Fibroblast of peridontal ligament (primary cell): ENCODE data around the gene CIB2.

Experiments used
- DNase-seq: peaks from one replicate; pipeline ENCODE4 v3.0.0-alpha.2; 2010; ENCODE audit errors: extremely low read depth

Gene CIB2

DNA sequence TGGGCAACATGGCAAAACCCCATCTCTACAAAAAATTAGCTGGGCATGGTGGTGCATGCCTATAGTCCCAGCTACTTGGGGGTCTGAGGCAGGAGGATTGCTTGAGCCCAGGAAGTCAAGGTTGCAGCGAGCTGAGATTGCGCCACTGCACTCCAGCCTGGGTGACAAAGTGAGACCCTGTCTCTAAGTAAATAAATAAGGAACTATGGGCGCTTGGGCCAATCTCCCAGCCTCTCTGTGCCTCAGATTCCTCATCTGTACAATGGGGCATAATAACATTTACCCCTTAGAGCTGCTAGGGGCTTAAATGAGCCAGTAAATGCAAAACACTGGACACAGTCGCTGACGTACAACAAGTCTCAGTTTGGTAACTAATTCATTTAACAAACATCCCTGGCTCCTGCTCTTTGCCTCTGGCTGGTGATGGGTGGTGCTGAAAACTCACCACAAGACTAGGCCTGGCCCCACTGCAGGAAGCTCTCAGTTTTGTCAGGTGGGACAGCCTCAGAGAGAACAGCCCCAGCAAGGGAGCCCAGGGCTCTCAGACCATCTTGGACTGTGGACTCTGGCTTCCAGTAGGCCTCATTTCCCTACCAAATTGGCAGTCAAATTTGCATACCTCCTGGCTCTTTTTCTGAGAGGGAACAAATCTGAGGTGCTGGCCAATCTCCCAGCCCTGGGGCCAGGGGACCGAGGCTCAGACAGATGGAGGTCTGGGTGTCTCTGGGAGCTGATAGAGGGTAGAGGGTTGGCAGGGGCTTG is 47.4 kb downstream of the CIB2 start:
- no peak for DNase-seq

DNA sequence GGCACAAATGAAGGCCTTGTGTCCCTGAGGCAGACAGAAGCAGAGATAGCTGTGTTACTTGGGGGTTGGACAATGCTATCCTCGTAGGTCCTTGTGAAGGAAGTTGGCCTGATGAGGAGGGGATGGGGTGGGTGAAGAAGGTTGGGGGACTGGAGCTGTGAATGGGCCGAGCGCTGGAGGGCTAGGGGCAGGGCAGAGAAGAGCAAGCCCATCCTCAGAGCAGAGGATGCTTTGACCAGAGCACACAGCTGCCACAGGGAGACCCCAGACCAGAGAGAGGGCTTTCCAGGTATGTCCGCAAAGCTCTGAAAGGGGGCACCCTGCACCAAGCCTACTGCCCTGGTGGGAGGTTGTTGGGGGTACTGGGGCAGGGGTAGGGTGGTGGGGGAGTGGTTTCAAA is 48.1 kb downstream of the CIB2 start:
- no peak for DNase-seq

DNA sequence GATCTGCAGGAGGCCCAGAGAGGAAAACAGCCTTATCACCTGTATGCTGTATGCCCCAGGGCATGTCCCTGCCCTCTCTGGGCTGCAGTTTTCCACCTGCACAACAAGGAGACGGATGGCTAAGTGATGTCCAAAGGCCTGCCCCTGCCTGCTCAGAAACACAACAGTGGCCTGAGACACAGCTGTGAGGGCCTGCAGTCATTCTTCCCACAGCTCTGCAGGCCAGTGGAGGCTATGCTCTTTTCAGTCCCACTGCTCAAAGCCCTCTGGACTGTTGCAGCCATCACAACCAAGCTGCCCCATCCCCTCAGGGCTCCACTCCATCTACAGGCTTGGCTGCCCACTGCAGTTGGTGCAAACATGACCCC is 48.5 kb downstream of the CIB2 start:
- DNase-seq, result no peak

DNA sequence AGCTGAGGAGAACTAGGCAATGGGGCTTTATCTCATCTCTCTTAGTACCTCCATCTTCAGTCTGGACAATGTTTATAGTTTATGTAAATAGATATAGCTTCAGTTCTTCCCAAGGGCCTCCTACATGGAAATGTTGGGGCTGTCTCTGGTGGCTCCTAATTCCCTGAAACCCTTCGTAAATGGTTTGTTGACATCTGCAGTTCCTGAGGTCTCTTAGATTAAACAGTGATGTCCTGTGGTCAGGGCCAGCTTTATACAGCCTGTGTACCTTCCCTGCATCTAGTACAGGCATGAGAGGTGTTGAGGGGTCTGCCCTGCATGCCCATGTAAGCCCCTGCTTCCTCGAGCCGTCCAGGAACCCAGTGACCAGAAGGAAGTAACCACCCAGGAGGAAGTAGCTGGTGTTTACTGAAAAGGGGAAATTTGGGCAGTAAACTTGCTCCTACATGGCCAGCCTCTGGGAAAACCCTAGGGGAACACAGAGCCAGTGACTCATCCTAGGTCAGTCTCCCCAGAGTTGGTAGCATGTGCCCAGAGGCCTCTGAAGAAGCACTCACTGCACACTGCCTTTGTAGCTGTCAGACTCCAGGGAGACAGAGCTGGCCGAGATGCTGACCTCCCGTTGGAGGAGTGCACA is 49.0 kb downstream of the CIB2 start:
- peak; percentile 36 for DNase-seq

DNA sequence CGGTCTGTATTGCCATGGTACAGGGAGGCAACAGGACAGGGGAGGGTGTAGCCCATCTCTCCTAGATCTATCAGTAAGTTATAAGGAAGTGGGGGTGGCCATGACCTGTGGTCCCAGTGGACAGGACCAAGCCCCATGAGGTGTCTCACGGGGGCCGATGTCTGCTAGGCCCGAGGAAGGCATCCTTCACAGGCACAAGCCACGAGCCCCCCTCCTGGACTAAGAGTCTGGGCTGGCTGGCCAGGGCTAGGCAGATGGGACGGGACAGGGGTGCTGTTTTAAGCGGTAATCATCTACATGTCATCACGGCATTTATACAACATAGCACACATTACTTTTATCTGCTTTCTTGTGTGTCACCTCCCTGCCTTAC is 51.2 kb downstream of the CIB2 start:
- DNase-seq, result no peak

DNA sequence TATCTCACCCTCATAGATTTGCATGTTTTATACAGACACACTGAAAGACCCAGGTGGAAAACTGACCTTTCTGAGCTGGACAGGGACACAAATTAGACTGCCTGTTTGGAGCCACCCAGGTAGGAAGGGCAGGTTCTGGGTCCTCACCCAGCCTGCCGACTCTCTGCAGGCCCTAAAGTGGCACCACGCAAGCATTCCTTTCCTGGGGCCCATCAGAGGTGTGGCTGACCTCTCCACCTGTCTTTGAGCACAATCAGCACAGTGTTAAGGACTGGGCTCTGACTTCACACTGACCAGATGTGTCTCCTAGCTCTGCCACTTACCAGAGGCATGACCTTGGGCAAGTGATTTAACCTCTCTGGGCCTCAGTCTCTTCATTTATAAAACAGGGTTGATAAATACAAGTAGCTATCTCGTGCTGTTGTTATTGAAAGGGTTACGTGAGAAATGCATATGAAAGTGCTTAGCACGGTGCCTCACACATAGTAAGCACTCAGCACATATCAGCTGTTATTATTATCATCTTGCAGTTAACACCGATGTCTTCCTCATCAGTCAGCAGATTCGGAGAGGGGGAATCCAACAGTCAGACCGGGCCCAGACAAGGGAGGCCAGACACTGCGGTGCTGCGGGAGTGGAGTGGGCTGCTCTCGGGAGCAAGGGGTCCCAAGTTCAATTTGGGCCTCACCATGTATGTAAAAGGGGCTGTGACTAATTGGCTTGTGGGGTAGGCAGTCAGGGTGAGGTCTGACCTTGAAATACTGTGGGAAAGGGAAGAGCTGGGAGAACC is 51.8 kb downstream of the CIB2 start:
- DNase-seq, result no peak

DNA sequence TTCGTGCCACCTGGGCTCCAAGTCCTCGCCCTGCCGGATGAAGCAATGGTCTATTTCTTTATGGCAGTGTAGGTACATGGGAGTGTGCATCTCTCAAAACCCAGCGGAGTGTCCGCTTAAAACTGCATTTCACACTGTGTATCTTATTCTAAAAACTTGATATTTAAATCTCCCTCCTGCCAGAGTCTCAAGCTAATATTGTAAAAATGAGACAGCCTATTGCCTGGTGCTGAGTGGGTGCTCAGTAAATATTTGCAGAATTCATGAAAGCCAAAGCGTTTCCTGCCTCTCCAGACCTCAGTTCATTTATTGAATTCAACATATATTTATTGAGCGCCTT is 53.4 kb downstream of the CIB2 start:
- DNase-seq, result no peak

DNA sequence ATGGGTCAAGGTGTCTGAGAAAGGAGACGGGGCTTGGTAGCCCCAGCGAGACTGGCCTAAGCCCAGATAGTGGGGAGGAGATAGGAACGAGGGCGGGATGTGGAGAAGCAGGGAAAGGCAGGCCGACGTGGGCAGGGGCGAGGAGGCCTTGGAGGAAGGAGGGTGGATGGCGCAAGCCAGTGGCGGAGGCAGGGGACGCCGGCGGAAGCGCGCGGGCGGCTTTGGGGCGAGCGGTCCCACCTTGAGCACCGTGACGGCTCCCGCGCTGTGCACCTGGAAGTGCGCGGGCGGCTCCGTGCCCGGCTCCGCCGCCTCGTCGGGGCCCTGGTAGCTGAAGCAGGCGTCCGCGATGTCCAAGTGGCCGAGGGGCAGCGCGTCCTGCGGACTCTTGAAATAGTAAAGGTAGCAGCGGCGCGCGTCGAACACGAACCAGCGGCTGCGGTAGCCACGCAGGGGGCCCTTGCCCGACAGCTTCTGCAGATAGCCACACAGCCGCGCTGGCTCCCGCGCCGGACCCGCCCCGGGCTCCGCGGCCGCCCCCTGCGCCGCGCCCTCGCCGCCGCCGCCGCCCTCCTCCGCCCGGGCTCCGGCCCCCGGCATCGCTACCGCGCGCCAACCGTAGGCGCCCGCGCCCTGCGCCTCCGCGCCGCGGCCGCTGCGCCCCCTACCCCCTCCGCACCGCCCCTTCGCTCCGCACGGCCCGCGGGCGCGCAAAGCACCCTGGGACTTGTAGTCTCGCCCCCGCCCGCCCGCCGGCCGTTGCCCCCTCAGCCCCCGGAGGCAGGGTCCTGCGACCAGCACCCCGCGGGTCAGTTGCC is 54.0 kb downstream of the CIB2 start, which contains the start of gene TBC1D2B:
TBC1D2B (minus strand) TSS at position 659 of the 818 bp plus-strand sequence; CDS start at position 600, 59 bp downstream.
- peak; percentile 47 for DNase-seq

DNA sequence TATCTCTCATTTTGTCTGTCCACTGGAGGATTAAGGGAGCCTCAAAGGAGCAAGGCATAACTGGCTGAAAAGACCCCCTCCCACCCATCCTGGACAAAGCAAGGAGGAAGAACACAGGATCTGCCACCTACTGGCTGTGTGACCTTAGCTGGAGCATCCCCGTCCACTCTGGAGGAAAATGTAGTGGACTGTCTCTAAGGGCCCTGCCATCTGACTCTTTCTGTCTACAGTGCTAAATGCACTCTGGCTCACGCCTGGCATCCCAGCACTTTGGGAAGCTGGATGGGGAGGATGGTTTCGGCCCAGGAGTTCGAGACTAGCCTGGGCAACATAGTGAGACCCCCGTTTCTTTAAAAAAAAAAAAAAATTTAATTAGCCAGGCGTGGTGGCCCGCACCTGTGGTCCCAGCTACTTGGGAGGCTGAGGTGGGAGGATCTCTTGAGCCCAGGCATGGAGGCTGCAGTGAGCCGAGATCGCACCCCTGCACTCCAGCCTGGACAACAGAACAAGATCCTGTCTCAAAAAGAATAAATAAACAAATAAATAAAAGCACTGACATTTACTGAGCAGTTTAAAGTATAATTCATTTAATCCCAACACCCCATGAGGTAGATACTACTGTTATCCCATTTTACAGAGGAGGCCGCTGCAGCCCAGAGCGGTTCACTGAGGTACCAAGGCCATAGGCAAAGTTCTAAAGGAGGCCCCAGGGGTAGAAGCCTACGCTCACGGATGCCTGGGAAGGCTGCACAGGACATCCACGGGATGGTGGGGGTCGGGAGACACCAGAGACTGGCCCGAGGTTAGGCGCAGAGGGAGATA is 54.8 kb downstream of the CIB2 start:
- no peak for DNase-seq

DNA sequence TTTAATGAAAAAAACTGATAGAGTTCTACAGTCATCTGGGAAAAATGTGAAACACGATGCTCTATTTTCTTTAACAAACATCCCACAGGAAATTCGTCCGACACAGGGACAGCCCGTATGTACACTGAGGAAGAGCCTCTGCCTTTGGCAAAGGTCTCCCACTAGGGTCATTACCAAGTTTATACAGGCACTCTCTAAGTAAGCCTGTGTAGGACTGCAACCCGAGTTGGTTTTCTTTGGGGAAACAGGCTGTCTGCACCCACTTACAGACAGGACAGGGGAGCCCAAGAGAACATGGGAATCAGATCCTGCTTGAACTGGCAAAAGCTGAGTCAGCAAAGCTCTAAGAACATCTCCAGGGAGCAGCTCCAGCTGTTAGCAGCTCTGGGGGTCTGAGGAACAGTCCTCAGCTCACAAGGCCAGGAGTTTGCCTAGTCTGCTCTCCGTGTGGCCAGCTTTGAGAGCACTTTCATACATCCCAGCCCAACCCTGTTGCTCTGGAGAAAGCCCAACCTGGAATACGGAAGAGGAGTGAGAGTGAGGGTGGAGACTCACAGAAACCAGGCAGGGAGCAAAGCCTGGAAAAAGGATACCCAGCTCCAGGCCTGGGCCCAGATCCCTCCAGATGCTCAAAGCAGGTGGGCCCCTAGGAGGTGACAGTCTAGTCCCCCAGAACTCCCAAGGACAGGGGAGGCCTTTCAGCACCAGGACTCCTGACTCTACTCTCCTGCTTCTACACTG is 55.6 kb downstream of the CIB2 start:
- DNase-seq, result peak; percentile 90

DNA sequence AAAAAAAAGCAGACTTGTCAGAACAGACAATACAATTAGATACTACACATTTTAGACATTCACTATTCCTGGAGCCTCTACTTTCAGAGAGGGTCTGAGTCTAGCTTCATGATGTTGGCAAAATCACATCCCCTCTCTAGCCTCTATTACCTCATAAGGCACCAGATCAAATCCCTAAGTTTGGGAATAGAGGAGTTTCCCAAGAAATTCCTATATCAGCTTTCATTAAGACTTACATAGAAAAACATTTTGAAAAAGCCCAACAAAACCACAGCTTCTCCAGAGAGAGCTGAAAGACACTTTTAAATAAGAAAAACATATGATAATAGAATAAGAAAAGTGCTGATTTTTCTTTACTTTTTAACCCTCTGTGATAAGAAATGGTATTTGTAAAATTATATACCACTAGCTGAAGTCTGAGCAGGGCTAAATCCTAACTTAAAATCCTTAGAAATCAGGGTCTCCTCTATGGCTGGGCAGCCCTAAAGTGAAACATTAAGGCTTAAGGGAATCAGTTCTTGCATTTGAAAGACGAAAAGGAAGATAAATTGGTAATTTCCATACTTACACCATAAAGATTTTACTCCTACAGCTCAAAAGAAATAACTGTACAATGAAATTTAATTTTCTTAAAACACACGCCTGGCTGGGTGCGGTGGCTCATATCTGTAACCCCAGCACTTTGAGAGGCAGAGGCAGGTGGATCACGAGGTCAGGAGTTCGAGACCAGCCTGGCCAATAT is 58.0 kb downstream of the CIB2 start:
- DNase-seq, result peak; percentile 84

DNA sequence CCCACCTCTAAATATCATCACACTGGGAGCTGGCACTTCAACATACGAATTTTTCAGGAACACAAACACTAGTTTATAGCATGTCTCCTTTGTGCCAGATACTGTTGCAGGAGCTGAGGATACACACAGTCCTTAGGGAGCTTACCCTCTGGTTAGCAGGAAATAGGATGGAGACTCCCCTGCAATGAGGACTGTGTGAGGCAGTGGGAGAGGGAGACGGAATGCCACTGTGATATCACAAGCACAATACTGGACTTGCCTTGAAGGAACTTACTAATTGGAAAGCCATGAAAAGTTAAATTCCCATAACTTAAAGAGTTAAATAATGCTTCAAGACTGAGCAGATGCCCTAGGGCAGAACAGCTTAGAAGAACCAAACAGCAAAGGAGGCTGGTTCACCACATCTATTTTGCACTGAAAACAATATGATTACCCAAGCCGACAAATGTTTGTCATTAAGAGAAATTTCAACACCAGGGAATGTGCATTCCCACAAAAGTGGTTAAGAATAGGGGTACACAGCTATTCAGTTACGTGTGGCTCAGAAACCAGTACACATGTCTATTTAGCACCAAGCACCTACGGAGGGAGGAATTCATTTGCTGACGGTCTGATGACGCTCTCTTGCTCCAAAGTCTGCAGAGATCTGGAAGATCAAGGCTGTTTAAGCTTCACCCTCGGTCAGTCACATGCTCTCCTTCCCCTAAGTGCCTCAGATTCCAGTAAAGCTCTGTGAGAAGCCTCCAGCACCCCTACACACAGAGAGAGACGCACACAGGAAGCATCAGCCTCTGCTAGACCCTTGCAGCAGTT is 59.0 kb downstream of the CIB2 start:
- DNase-seq, result peak; percentile 95

DNA sequence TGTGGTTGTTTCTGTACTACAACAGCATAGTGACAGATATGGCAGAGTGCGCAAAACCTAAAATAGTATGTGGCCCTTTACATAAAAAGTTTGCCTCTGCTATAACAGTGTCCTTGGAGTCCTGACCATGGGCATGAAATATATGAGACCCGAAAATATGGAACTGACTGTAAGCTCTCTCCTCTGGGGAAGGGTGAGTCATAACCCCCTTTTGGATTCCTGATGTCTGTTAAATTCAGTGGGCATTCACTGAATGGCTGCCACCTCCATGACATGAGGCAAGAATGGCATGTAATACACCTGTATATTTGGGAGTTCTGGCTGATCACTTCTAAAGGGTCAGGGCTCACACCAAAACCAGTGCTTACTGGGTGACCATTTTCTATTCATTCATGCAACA is 59.9 kb downstream of the CIB2 start:
- no peak for DNase-seq

DNA sequence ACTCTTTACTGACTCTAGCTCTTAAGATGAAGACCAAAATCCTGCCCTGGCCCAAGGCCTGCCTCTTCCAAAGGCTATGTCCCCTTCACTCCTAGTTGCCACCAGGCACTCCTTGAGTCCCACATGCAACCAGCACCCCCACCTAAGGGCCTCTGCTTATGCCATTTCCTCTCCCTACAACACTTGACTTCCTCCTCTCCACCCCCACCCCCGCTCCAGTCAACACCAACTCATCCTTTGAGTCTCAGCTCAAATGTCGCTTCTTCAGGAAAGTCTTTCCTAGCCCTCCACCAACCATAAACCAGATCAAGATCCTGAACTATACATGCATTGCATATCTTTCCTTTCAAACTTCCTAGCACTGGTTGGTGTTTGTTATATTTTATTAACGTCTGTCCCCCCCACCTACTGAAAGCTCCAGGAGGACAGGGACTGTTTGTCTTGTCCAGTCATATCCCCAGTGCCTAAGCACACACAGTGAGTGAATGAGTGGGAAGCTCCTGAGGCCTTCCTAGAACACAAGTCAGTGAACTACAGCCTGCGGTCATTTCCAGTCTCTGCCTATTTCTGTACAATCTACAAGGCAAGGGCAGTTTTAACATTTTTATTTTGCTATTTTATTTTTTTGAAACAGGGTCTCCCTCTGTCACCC is 61.1 kb downstream of the CIB2 start:
- DNase-seq, result no peak

DNA sequence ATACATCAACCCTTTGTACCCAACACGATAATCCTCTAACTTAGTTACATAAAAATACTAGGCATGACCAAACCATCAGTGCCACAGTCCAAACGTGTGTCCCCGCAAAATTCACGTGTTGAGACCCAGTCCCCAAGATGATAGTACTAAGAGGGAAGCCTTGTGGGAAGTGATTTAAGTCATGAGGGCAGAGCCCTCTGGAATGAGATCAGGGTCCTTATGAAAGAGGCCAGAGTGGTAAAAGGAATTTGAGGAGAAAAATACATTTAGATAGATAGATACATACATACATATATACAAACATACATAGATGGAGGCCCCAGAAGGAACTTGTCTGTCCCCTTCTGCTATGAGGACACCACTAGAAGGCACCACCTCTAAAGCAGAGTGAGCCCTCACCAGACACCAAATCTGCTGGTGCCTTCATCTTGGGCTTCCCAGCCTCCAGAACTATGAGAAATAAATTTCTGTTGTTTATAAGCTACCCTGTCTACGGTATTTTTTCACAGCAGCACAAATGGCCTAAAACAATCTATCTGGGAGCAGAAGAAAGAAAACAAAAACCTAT is 61.7 kb downstream of the CIB2 start:
- no peak for DNase-seq

DNA sequence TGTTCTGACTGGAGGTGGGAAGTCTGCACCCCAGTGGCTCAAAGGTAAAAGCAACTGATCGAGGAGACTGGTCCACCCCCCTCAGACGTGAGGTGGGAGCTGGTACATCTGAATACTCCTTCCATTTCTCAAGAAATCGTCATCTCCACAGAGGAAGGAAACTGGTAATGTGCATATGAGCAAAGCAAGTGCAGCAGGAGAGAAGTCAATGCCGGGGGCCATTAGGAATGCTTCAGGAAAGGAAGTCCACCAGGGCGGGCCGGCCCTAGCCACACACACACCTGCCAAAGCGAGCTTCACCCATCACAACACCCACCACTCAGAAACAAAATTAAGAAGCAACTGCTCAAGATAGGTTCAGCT is 62.2 kb downstream of the CIB2 start:
- no peak for DNase-seq

DNA sequence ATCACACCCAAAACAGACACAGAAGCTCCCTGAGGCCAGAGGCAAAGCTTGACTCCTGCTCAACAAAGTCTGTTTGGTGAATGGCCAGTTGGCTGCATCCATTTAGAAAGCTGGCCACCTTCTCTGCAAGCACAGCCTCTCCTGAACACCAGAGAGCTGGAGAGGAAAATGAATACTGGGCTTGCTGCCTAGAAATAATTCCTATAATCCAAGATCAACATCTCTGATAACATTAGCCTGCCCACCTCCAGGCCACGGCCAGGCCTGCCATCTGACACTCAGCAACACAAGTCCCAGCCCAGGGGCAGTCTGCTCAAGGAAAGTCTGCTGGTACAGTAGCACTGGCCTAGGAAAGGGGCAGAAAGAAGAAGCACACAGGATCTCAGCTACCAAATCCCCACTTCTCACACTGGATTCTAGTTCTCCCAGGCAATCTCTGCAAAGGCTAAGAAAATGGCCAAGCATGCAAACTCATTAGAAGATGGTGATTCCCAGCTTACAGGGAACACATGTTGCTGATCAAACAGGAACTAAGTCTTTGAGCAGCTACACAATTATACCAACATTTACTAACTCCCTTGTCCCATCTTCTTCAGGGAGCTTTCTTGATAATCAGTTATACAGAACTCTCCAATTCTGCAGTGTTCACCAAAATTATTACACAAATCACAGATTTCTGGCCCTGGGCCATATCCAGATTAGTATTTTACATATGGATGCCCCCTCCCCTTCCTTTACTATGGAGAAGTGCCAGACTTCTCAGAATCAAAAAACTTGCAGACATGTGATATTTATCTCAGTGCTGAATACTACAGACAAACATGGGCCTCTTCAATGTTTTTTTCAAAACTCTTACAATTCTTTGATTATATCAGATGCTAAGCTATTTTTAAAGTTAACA is 63.7 kb downstream of the CIB2 start:
- peak; percentile 65 for DNase-seq
